K562 (cell line): ENCODE measurements around the gene ICAM1. TPM values are rescaled to one million over a fixed set of nuclear protein-coding genes. Genes with fewer than 3 reads are reported as not detected.
A peak's percentile ranks its signal among the peaks of the same experiment; 100 is the strongest.

ENCODE experiments used
- ATAC-seq: fragments of 200-7000 bp; cut with Tn5 transposase; 3 replicates; pipeline ENCODE4 v1.9.1; 2020; ENCODE audit warnings: moderate library complexity
- BruUV-seq: library from RNA; stranded (reverse); fragments of 400-500 nt; replicated peaks from 2 replicates; lab custom pipeline; 2021; lab: Mats Ljungman, UMichigan
- CTCF ChIA-PET: fragments of 300-600 bp; formaldehyde crosslinking; extraction: SDS; loops from one replicate; lab custom pipeline; 2021; ENCODE audit warnings: low intra/inter-chr PET ratio; lab: Yijun Ruan, JAX
- POLR2A ChIA-PET: fragments of 300-600, 350-650 bp; sonication (Branson Sonifier 250); formaldehyde crosslinking; extraction: SDS; loops from one replicate; lab custom pipeline; 2021; ENCODE audit warnings: antibody characterized with exemption, inconsistent platforms; lab: Yijun Ruan, JAX
- DNase-seq, 4 experiments: peaks; one replicate each; pipeline versions ENCODE4 v3.0.0 to v3.0.0-alpha.2; 2011 to 2018; ENCODE audit warnings: low spot score in 3 of 4, mixed read lengths in 3 of 4; ENCODE audit errors: extremely low read depth in 1 of 4
- FAIRE-seq: peaks from 2 replicates; lab custom pipeline; 2011; peaks lifted over from hg19 to GRCh38; lab: Jason Lieb, UNC
- H2AFZ ChIP-seq: 2 replicates; pipeline ENCODE4 v1.6.0; 2011; ENCODE audit warnings: low read depth, low read length, control low read depth, inconsistent platforms
- H3K27ac ChIP-seq: fragments of 200-600 bp; 3 replicates; pipeline ENCODE4 v1.8.0; 2011; ENCODE audit warnings: low read depth, mild to moderate bottlenecking, control low read depth, inconsistent platforms, low read length, moderate library complexity, mixed read lengths; ENCODE audit errors: extremely low read depth
- H3K27me3 ChIP-seq, 2 experiments: fragments of 300-600 bp in 1 of 2; 2 replicates in 1 of 2; 3 replicates in 1 of 2; pipeline versions ENCODE4 v1.6.0 to v1.8.0; 2011; ENCODE audit warnings: inconsistent platforms in 2 of 2, low read length in 2 of 2, mild to moderate bottlenecking in 1 of 2, mixed read lengths in 1 of 2, moderate library complexity in 1 of 2; ENCODE audit not compliant: control insufficient read depth in 2 of 2, insufficient read depth in 2 of 2
- H3K36me3 ChIP-seq: fragments of 300-600 bp; 3 replicates; pipeline ENCODE4 v1.8.0; 2011; ENCODE audit warnings: mild to moderate bottlenecking, low read length, inconsistent platforms; ENCODE audit not compliant: control insufficient read depth, insufficient read depth
- H3K4me1 ChIP-seq, 2 experiments: fragments of 200-600 bp in 1 of 2; replicated peaks in 1 of 2; 2 replicates in 1 of 2; 3 replicates in 1 of 2; pipeline versions ENCODE4 v1.5.1 to v1.8.0; 2011; ENCODE audit warnings: inconsistent platforms in 2 of 2, low read length in 2 of 2, mild to moderate bottlenecking in 1 of 2, mixed read lengths in 1 of 2, moderate library complexity in 1 of 2; ENCODE audit not compliant: control insufficient read depth in 2 of 2, insufficient read depth in 2 of 2
- H3K4me2 ChIP-seq: 2 replicates; pipeline ENCODE4 v1.6.1; 2011; ENCODE audit warnings: low read length, control low read depth, inconsistent platforms, mixed read lengths; ENCODE audit not compliant: insufficient read depth
- H3K4me3 ChIP-seq: fragments of 200-600 bp; sonication (generic), shearing (Covaris generic); 2 replicates; pipeline ENCODE4 v1.5.1; 2016; ENCODE audit warnings: control low read depth, inconsistent platforms
- H3K79me2 ChIP-seq: fragments of 200-600 bp; 3 replicates; pipeline ENCODE4 v1.8.0; 2011; ENCODE audit warnings: low read length, inconsistent platforms; ENCODE audit not compliant: control insufficient read depth, insufficient read depth
- H3K9ac ChIP-seq, 2 experiments: 2 replicates each; pipeline versions ENCODE4 v1.6.0 to v1.6.1; 2011; ENCODE audit warnings: low read depth in 2 of 2, low read length in 2 of 2, control low read depth in 1 of 2, inconsistent platforms in 1 of 2, mild to moderate bottlenecking in 1 of 2, mixed read lengths in 1 of 2; ENCODE audit not compliant: insufficient read depth in 1 of 2
- H3K9me1 ChIP-seq: one replicate; pipeline ENCODE4 v1.6.0; 2011; ENCODE audit warnings: inconsistent platforms, mild to moderate bottlenecking, low read length, moderate library complexity; ENCODE audit not compliant: control insufficient read depth, insufficient read depth
- H3K9me3 ChIP-seq: replicated peaks from 2 replicates; pipeline ENCODE4 v1.5.1; 2011; ENCODE audit warnings: low read depth, low read length, inconsistent platforms; ENCODE audit not compliant: control insufficient read depth, insufficient read depth
- H4K20me1 ChIP-seq: replicated peaks from 2 replicates; pipeline ENCODE4 v1.6.1; 2011; ENCODE audit warnings: low read length, inconsistent platforms, mixed read lengths; ENCODE audit not compliant: control insufficient read depth, insufficient read depth
- ATF1 ChIP-seq, 2 experiments: fragments of 450-650 bp in 1 of 2; IDR thresholded peaks; 2 replicates each; pipeline ENCODE4 v1.6.1; 2016; ENCODE audit warnings: missing compliant biosample characterization in 1 of 2, missing genetic modification characterization in 1 of 2
- EHMT2 ChIP-seq: fragments of 450-650 bp; IDR thresholded peaks from 2 replicates; pipeline ENCODE4 v1.6.1; 2018; ENCODE audit warnings: antibody characterized with exemption
- POLR2G ChIP-seq: fragments of 200-400 bp; formaldehyde crosslinking; IDR thresholded peaks from 2 replicates; pipeline ENCODE4 v1.6.1; 2017; ENCODE audit warnings: low read depth, mild to moderate bottlenecking, antibody characterized with exemption, low read length, moderate library complexity
- PRPF4 ChIP-seq: fragments of 200-400 bp; formaldehyde crosslinking; IDR thresholded peaks from one replicate; pipeline ENCODE4 v1.6.1; 2017; ENCODE audit warnings: low read length, low read depth, mild to moderate bottlenecking; ENCODE audit not compliant: insufficient read depth, poor library complexity, severe bottlenecking
- PTTG1 ChIP-seq: fragments of 450-650 bp; IDR thresholded peaks from 2 replicates; pipeline ENCODE4 v1.6.1; 2016; ENCODE audit warnings: low read depth, mild to moderate bottlenecking, missing genetic modification characterization, missing compliant biosample characterization
- RBFOX2 ChIP-seq: fragments of 200-400 bp; formaldehyde crosslinking; IDR thresholded peaks from 2 replicates; pipeline ENCODE4 v1.6.1; 2017; ENCODE audit warnings: low read depth, mild to moderate bottlenecking, low read length, moderate library complexity
- RBM17 ChIP-seq: fragments of 200-400 bp; formaldehyde crosslinking; IDR thresholded peaks from 2 replicates; pipeline ENCODE4 v1.6.1; 2017; ENCODE audit warnings: low read depth, mild to moderate bottlenecking, low read length, borderline replicate concordance
- TCFL5 ChIP-seq: fragments of 250-450 bp; sonication (Bioruptor Pico); conservative IDR thresholded peaks from 2 replicates; pipeline ENCODE4 v1.6.1; 2021; ENCODE audit warnings: mild to moderate bottlenecking, moderate library complexity, matching md5 sums
- ZNF764 ChIP-seq: fragments of 250-450 bp; sonication (Bioruptor Pico); IDR thresholded peaks from 2 replicates; pipeline ENCODE4 v1.4.0; 2020; ENCODE audit warnings: low read depth, mild to moderate bottlenecking, moderate library complexity
- WGBS: fragments of 100-300 bp; shearing (Covaris generic); methylation state at CpG from one replicate; pipeline ENCODE4 v1.1.6; 2016; ENCODE audit warnings: low coverage, mixed read lengths; ENCODE audit not compliant: insufficient coverage; ENCODE audit errors: missing lambda C conversion rate; 5-methylcytosine and 5-hydroxymethylcytosine counted together
- in situ Hi-C: fragments of 300-500 bp; cut with MboI; formaldehyde crosslinking; loops from 4 replicates; pipeline ENCODE4 v1.15.0; 2018; ENCODE audit warnings: inconsistent platforms, mixed read lengths
- intact Hi-C: fragments of 100-400 bp; cut with micrococcal nuclease; formaldehyde crosslinking; loops from 2 replicates; pipeline ENCODE4 v1.14.2; 2022
- polyA plus RNA-seq, 8 experiments: library from polyadenylated mRNA; depleted of rRNA in 4 of 8; stranded (reverse) in 5 of 8; unstranded in 3 of 8; fragments of >200 nt; fragmentation: Nextera tagmentation in 2 of 8; fragmentation: Illumina TruSeq in 1 of 8; extraction: Ambion mirVana in 2 of 8; extraction: Trizol in 1 of 8; gene quantifications; 2 replicates each; pipeline versions ENCODE4 v1.2.1 to v1.2.3, GENCODE V29; 2011 to 2014; ENCODE audit warnings: inconsistent platforms in 1 of 8, missing spikeins in 1 of 8
- total RNA-seq, 7 experiments: library from RNA; depleted of rRNA in 6 of 7; stranded (reverse); fragments of >200 nt in 6 of 7; fragmentation: Illumina TruSeq in 2 of 7; extraction: Trizol in 2 of 7; gene quantifications; 2 replicates each; pipeline versions ENCODE4 v1.2.1 to v1.2.3, GENCODE V29; 2011 to 2021; ENCODE audit warnings: low replicate concordance in 1 of 7

ICAM1 gene
- total and polyA plus RNA-seq, 9 of the 15 experiments (the other 6 are each of a cell fraction or from before 2014, with no cell fraction given): 2.3 to 24.4 (median 13.4) TPM

GRCh38 chr19:10284065-10284959, 13.4 kb downstream of the ICAM1 start:
- no peaks in the 10 kb centered on the region for H4K20me1 ChIP-seq
- no peak overlapping the region; the same call in 2 of the 3 replicates for H3K27ac ChIP-seq
- POLR2A ChIA-PET: interaction anchor here (6.2 kb wide), 1 partner anchor 14 kb away, joined by 74 read pairs; the partner anchor contains the start of gene ICAM1
- in situ Hi-C loops (no loop called here), intact Hi-C loops (no loop called here)
- no peak for DNase-seq
- H3K4me3 ChIP-seq: no peak overlapping the region
- peaks cover 30 to 58% of the 10 kb centered on the region in 2 experiments; a peak in 4 of 5 replicates for H3K4me1 ChIP-seq
- no peak for ATAC-seq
- H3K9me3 ChIP-seq: no peaks in the 10 kb centered on the region
- CTCF ChIA-PET: no interaction called here
- TF ChIP-seq PTTG1: no peak
- TF ChIP-seq RBM17: no peak
- TF ChIP-seq POLR2G: peak; percentile 63
- no peak for TF ChIP-seq EHMT2
- no peak for TF ChIP-seq PRPF4
- TF ChIP-seq ATF1 (CRISPR knock-in tag; IDR thresholded peaks at IDR 0.05): no peak
- TF ChIP-seq ATF1 (tag; IDR thresholded peaks at IDR 0.05): no peak
- no peak for TF ChIP-seq ZNF764 (CRISPR knock-in tag)
- TF ChIP-seq RBFOX2: peak; percentile 28; the same call in 1 of the 2 replicates
- no peak for TF ChIP-seq TCFL5 (CRISPR knock-in tag)
- FAIRE-seq: no peak
- H3K36me3 ChIP-seq: peaks cover 63% of the 10 kb centered on the region
- BruUV-seq: no TSS peak
- no peak overlapping the region for H2AFZ ChIP-seq
- H3K9me1 ChIP-seq: peaks cover 6% of the 10 kb centered on the region
- no peaks in the 10 kb centered on the region for H3K27me3 ChIP-seq
- H3K79me2 ChIP-seq: peaks cover 37% of the 10 kb centered on the region
- WGBS: 93% methylated on average over 29 of the region's 34 CpGs
- peak overlapping the region in 1 of 2 experiments; percentile 86; a peak in 2 of 4 replicates for H3K9ac ChIP-seq
- peak overlapping the region; percentile 20; the same call in 1 of the 2 replicates for H3K4me2 ChIP-seq
